ENCODE data around the gene C1orf159. TPM values are rescaled to one million over a fixed set of nuclear protein-coding genes. Genes with fewer than 3 reads are reported as not detected.

Gene C1orf159
- total and polyA plus RNA-seq, 9 of the 15 experiments (the other 6 are each of a cell fraction or from before 2014, with no cell fraction given) = 0.28 to 54.9 (median 10.6) TPM

DNA sequence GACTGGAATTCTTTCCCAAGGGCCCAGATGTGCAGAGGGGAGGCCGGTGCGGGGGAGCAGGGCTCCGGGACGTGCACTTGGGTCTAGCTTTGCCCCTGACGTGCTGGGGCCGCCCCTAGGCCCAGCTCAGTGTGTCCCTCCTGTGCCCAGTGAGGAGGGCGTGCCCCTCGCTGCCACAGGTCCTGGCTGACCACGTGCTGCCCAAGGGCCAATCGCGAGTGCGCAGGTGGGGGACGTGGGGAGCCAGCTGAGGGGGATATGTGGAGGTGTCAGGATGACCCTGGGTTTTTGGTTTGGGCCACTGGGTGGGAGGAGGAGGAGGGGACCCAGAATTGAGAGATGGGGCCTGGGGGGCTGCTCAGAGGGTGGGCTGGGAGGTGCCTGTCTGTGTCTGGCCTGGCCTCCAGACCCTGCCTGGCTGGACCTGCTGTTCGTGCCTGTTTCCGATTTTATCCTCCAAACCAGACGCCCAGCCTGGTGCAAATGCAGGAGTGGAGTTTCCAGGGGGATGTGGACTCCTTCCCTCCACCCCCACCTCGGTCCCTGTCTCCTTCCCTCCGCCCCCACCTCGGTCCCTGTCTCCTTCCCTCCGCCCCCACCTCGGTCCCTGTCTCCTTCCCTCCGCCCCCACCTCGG lies 35.6 kb downstream of the C1orf159 start (continued):
- TF ChIP-seq, protein P1, sequence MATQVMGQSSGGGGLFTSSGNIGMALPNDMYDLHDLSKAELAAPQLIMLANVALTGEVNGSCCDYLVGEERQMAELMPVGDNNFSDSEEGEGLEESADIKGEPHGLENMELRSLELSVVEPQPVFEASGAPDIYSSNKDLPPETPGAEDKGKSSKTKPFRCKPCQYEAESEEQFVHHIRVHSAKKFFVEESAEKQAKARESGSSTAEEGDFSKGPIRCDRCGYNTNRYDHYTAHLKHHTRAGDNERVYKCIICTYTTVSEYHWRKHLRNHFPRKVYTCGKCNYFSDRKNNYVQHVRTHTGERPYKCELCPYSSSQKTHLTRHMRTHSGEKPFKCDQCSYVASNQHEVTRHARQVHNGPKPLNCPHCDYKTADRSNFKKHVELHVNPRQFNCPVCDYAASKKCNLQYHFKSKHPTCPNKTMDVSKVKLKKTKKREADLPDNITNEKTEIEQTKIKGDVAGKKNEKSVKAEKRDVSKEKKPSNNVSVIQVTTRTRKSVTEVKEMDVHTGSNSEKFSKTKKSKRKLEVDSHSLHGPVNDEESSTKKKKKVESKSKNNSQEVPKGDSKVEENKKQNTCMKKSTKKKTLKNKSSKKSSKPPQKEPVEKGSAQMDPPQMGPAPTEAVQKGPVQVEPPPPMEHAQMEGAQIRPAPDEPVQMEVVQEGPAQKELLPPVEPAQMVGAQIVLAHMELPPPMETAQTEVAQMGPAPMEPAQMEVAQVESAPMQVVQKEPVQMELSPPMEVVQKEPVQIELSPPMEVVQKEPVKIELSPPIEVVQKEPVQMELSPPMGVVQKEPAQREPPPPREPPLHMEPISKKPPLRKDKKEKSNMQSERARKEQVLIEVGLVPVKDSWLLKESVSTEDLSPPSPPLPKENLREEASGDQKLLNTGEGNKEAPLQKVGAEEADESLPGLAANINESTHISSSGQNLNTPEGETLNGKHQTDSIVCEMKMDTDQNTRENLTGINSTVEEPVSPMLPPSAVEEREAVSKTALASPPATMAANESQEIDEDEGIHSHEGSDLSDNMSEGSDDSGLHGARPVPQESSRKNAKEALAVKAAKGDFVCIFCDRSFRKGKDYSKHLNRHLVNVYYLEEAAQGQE (IDR thresholded peaks at IDR 0.05; ENCODE audit: borderline replicate concordance) = peak; percentile 74
- TF ChIP-seq, protein P1 (CRISPR knock-in tag; IDR thresholded peaks at IDR 0.05; ENCODE audit: low read depth) = no peak
- peak; percentile 39; the same call in 1 of the 2 replicates for TF ChIP-seq EGR1 (conservative IDR thresholded peaks at IDR 0.05)
- no peak for TF ChIP-seq FOXP1 (CRISPR knock-in tag; IDR thresholded peaks at IDR 0.05)
- TF ChIP-seq SETDB1 (IDR thresholded peaks at IDR 0.05; ENCODE audit: low read length) = no peak
- no peak for TF ChIP-seq HDAC3 (IDR thresholded peaks at IDR 0.05; ENCODE audit: borderline replicate concordance, partially characterized antibody)
- TF ChIP-seq, protein P2, sequence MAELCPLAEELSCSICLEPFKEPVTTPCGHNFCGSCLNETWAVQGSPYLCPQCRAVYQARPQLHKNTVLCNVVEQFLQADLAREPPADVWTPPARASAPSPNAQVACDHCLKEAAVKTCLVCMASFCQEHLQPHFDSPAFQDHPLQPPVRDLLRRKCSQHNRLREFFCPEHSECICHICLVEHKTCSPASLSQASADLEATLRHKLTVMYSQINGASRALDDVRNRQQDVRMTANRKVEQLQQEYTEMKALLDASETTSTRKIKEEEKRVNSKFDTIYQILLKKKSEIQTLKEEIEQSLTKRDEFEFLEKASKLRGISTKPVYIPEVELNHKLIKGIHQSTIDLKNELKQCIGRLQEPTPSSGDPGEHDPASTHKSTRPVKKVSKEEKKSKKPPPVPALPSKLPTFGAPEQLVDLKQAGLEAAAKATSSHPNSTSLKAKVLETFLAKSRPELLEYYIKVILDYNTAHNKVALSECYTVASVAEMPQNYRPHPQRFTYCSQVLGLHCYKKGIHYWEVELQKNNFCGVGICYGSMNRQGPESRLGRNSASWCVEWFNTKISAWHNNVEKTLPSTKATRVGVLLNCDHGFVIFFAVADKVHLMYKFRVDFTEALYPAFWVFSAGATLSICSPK (IDR thresholded peaks at IDR 0.05; ENCODE audit: borderline replicate concordance) = peak; percentile 40; the same call in 1 of the 2 replicates
- TF ChIP-seq ERF (CRISPR knock-in tag; IDR thresholded peaks at IDR 0.05) = no peak
- TF ChIP-seq NRF1 (conservative IDR thresholded peaks at IDR 0.05 in 1 of 2, IDR thresholded peaks at IDR 0.05 in 1 of 2) = peak; percentile 47 to 67; a peak in 3 of 4 replicates
- TF ChIP-seq NFYB (IDR thresholded peaks at IDR 0.05; ENCODE audit: extremely low read depth, insufficient read length) = peak; percentile 59
- TF ChIP-seq KDM4B (IDR thresholded peaks at IDR 0.05; ENCODE audit: borderline replicate concordance in 2 of 2, low read depth in 1 of 2) = no peak
- 0 out of 2 replicates have a peak, but pooled peaks have one; percentile 17 for TF ChIP-seq MTA1 (IDR thresholded peaks at IDR 0.05; ENCODE audit: borderline replicate concordance)
- TF ChIP-seq, protein P3, sequence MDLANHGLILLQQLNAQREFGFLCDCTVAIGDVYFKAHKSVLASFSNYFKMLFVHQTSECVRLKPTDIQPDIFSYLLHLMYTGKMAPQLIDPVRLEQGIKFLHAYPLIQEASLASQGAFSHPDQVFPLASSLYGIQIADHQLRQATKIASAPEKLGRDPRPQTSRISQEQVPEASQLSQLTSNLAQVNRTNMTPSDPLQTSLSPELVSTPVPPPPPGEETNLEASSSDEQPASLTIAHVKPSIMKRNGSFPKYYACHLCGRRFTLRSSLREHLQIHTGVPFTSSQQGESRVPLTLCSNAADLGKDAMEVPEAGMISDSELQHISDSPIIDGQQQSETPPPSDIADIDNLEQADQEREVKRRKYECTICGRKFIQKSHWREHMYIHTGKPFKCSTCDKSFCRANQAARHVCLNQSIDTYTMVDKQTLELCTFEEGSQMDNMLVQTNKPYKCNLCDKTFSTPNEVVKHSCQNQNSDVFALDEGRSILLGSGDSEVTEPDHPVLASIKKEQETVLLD (IDR thresholded peaks at IDR 0.05) = no peak
- TF ChIP-seq, protein P4, sequence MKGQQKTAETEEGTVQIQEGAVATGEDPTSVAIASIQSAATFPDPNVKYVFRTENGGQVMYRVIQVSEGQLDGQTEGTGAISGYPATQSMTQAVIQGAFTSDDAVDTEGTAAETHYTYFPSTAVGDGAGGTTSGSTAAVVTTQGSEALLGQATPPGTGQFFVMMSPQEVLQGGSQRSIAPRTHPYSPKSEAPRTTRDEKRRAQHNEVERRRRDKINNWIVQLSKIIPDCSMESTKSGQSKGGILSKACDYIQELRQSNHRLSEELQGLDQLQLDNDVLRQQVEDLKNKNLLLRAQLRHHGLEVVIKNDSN (CRISPR knock-in tag; IDR thresholded peaks at IDR 0.05) = peak; percentile 99
- no peak for TF ChIP-seq RBM25 (IDR thresholded peaks at IDR 0.05; ENCODE audit: low read depth, low read length, severe bottlenecking)
